ENCODE measurements around the gene UBE2G2. TPM values are rescaled to one million over a fixed set of nuclear protein-coding genes. Genes with fewer than 3 reads are reported as not detected.

The UBE2G2 gene
- total RNA-seq, 1 donor from 2014 or later = 78.2 TPM

GRCh38 chr21:44734026-44734745 is 67.4 kb downstream of the UBE2G2 start:
- H3K9me3 ChIP-seq (replicated peaks) = peaks cover 36% of the 10 kb centered on the region
- H3K4me3 ChIP-seq = no peak overlapping the region
- no peaks in the 10 kb centered on the region for H3K27me3 ChIP-seq (ENCODE audit: low read depth)
- intact Hi-C loops (cut with micrococcal nuclease) = no loop called here
- H3K36me3 ChIP-seq = peaks cover 6% of the 10 kb centered on the region
- H3K27ac ChIP-seq (replicated peaks) = no peak overlapping the region
- DNase-seq = no peak
- no peak for TF ChIP-seq CTCF (IDR thresholded peaks at IDR 0.05; ENCODE audit: borderline replicate concordance)
- no peaks in the 10 kb centered on the region for H3K4me1 ChIP-seq

- no peak for TF ChIP-seq CTCF (IDR thresholded peaks at IDR 0.05; ENCODE audit: borderline replicate concordance)
- peaks cover 2% of the 10 kb centered on the region for H3K27me3 ChIP-seq (ENCODE audit: low read depth)
- H3K9me3 ChIP-seq (replicated peaks) = peaks cover 24% of the 10 kb centered on the region
- no peaks in the 10 kb centered on the region for H3K36me3 ChIP-seq
- DNase-seq = no peak
- intact Hi-C loops (cut with micrococcal nuclease) = no loop called here
- no peak overlapping the region for H3K4me3 ChIP-seq
- H3K27ac ChIP-seq (replicated peaks) = no peak overlapping the region
- H3K4me1 ChIP-seq = no peaks in the 10 kb centered on the region
Measured at GRCh38 chr21:44732956-44733355, 68.7 kb downstream of the UBE2G2 start.

GRCh38 chr21:44732263-44732662 is 69.4 kb downstream of the UBE2G2 start:
- H3K27ac ChIP-seq (replicated peaks) = no peak overlapping the region
- H3K4me3 ChIP-seq = no peak overlapping the region
- peaks cover 9% of the 10 kb centered on the region for H3K27me3 ChIP-seq (ENCODE audit: low read depth)
- intact Hi-C loops (cut with micrococcal nuclease) = no loop called here
- peaks cover 17% of the 10 kb centered on the region for H3K9me3 ChIP-seq (replicated peaks)
- no peaks in the 10 kb centered on the region for H3K36me3 ChIP-seq
- no peak for DNase-seq
- H3K4me1 ChIP-seq = no peaks in the 10 kb centered on the region
- no peak for TF ChIP-seq CTCF (IDR thresholded peaks at IDR 0.05; ENCODE audit: borderline replicate concordance)

GRCh38 chr21:44730951-44731579 is 70.6 kb downstream of the UBE2G2 start:
- H3K36me3 ChIP-seq = no peaks in the 10 kb centered on the region
- no peaks in the 10 kb centered on the region for H3K4me1 ChIP-seq
- peaks cover 21% of the 10 kb centered on the region for H3K27me3 ChIP-seq (ENCODE audit: low read depth)
- peaks cover 5% of the 10 kb centered on the region for H3K9me3 ChIP-seq (replicated peaks)
- no peak for TF ChIP-seq CTCF (IDR thresholded peaks at IDR 0.05; ENCODE audit: borderline replicate concordance)
- DNase-seq = no peak
- H3K27ac ChIP-seq (replicated peaks) = no peak overlapping the region
- intact Hi-C loops (cut with micrococcal nuclease) = no loop called here
- no peak overlapping the region for H3K4me3 ChIP-seq

GRCh38 chr21:44730028-44730395 is 71.6 kb downstream of the UBE2G2 start:
- no peaks in the 10 kb centered on the region for H3K9me3 ChIP-seq (replicated peaks)
- H3K4me1 ChIP-seq = no peaks in the 10 kb centered on the region
- no peak for DNase-seq
- TF ChIP-seq CTCF (IDR thresholded peaks at IDR 0.05; ENCODE audit: borderline replicate concordance) = no peak
- peaks cover 31% of the 10 kb centered on the region for H3K27me3 ChIP-seq (ENCODE audit: low read depth)
- H3K36me3 ChIP-seq = no peaks in the 10 kb centered on the region
- intact Hi-C loops (cut with micrococcal nuclease) = no loop called here
- H3K4me3 ChIP-seq = no peak overlapping the region
- no peak overlapping the region for H3K27ac ChIP-seq (replicated peaks)

All from left ventricle myocardium inferior (tissue), 1 donor.